CD4-positive, alpha-beta T cell treated with Interleukin-15 for 4 hours (primary cell): ENCODE results near the gene ANKRD65.
"Not testable (repeated sequence)": the region's sequence is repeated elsewhere in the genome, so short reads cannot be mapped to it uniquely, and the experiment has no call there.

Source experiments
- DNase-seq: peaks from one replicate; pipeline ENCODE4 v3.0.0-alpha.2; 2020; ENCODE audit warnings: low spot score

The ANKRD65 gene

GRCh38 chr1:1393428-1393827 lies 27.6 kb downstream of the ANKRD65 start:
- no peak for DNase-seq

- DNase-seq: no peak
Observed at GRCh38 chr1:1393014-1393413, 28.1 kb downstream of the ANKRD65 start.

GRCh38 chr1:1391225-1391624 lies 29.9 kb downstream of the ANKRD65 start:
- no peak for DNase-seq

DNA sequence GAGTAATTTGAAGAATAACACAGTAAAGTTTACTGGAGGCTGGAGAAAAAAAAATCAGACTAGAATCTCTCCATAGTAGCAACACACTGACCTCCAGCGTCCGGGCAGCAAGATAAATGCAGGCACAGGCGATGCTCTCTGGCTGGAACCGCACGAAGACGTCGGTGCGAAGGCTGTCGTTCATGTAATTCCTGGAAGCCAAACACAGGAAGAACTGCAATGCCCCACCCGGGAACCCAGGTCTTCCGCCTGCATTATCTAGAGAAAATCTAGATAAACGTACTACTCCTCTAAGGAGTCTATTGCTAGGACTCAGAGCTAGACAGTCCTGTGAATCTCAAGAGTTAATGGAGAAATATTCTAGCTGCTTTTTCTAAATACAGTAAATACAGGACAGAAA lies 30.4 kb downstream of the ANKRD65 start:
- DNase-seq: no peak

DNA sequence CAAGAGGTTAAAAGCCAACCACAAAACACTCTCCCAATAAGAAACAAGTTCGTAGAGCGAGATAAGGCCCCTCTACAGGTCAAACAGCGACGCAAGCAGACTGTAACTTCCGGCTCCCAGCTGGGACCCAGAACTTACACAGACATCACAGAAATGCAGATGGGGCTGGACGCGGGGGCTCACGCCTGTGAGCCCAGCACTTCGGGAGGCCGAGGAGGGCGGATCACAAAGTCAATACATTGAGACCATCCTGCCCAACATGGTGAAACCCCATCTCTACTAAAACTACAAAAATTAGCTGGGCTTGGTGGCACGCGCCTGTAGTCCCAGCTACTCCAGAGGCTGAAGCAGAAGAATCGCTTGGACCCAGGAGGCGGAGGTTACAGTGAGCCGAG lies 33.0 kb downstream of the ANKRD65 start:
- DNase-seq: no peak

- DNase-seq: no peak
Observed at GRCh38 chr1:1387098-1388077, 33.7 kb downstream of the ANKRD65 start.

DNA sequence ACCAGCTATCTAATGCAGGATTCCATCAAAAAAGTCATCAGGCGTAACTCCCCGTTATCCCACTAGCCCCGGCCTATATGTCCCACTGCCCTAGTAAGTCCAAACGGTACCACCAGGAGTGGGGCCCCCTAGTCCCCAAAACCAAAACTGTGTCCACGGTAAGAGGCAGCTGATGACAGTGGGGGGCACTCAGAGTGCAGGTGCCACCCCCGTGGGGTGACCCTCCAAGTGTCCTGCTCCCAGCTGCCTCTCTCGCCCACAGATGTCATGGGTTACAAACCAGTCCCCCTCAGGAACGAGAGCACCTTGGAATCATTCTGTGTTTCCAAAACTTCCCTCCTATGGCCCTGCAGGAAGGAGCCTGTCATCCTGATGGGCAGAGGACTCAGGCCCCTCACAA lies 35.1 kb downstream of the ANKRD65 start:
- DNase-seq: no peak

- DNase-seq: not testable (repeated sequence)
Observed at GRCh38 chr1:1385339-1385738, 35.7 kb downstream of the ANKRD65 start.

DNA sequence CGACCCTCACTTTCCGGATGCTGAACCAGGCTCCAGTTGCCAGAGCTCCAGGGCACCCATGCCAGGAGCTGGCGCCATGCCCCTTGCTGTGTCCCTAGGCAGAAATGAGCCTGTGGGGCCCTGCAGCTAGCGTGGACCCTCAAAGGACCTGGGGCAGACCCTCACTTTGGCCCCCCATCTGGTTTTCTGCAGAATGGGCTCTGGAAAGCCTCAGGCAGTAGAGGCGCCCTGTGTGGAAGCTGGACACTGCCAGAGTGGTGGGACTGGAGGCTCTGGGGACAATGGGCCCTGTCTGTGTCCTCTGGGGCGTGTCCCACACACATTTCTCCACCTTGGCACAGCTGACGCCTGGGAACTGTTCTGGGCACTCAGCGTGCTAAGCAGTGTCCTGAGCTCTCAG lies 39.8 kb downstream of the ANKRD65 start:
- DNase-seq: no peak

- no peak for DNase-seq
Observed at GRCh38 chr1:1380860-1381259, 40.2 kb downstream of the ANKRD65 start.

- no peak for DNase-seq
Observed at GRCh38 chr1:1377540-1378205, 43.4 kb downstream of the ANKRD65 start.

DNA sequence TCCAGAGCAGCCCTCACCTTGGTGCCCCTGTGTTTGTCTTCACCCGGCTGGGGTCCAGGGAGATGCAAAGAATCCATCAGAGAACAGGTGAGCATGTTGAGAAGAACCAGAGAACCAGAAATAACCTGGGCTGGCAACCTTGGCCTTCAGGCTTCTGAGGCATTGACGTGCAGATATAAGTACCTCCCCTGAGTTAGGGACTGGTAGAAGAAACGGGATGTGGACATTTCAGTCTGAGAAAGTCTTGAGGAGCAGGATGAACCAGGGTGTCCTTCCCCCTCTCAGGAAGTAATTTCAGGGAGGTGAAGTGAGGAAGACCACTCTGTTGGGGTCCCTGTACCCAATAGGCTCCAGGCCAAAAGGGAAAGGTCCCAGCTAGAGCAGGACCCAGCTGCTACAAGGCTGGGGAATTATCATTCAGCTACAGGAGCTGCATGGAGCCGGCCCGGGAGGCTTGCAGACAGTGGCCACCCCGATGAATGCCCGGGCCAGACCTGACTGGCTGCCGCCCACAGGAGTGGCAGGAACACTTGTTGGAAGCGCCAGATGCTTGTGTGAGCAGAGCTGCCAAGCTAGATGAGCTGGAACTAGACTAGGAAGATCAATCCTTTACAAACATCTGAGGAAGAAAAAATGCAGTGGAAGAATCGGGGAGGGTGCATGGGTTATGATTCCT lies 44.4 kb downstream of the ANKRD65 start:
- DNase-seq: no peak

DNA sequence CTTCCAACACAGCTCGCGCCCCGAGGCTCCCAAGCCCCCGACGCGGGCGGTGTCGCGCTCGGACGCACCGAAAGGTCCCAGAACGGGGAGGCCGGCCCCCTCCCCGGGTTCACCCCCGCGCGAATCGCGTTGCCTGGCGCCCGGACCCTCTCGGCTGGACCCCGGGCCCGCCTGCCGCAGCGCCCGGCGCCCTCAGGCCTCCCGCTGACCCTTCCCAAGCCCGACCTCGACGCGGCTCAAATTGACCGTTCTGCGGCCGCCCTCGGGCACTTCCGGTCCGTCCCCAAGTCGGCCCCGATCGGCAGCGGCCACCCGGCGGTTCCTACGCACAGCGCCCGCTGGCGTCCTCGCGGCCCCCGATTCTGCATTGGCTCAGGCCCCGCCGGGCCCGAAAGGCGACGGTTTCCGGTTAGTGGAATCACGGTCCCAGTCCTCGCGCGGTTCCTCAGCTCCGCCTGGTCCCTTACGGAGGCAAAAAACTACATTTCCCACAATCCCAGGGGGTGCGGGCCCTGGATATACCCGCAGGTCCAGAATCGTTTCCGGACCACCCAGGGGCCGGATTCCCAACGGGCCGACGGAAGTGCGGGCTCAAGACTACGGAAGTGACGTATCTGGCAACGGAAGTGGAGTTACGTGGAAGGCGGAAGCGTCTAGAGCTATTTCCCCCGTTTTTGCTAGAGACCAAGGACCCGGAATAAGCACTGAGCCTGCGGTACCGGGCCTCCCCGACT lies 46.0 kb downstream of the ANKRD65 start, which contains the start of gene AURKAIP1:
TSS of gene AURKAIP1 (minus strand) at position 279 of the 734 bp plus-strand sequence. CDS start 451 bp downstream, outside the sequence.
- peak; percentile 99 for DNase-seq

DNA sequence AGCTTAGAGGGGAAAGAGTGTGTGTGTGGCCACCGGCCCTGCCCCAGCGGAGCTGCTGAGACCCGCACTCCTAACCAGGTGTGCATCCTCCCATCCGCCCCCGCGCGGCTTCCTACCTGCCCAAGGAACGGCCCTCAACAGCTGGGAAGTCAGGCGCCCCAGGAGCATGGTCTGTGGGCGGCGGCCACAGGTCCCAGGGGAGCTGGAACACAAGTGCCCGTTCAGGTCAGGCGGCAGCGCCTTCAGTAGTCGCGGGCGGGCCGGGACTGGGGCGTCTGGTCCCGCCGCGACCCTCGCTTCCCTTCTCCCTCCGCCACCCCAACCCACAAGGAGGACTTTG lies 46.5 kb downstream of the ANKRD65 start:
- DNase-seq: no peak

GRCh38 chr1:1373815-1374588 lies 47.1 kb downstream of the ANKRD65 start:
- DNase-seq: no peak

DNA sequence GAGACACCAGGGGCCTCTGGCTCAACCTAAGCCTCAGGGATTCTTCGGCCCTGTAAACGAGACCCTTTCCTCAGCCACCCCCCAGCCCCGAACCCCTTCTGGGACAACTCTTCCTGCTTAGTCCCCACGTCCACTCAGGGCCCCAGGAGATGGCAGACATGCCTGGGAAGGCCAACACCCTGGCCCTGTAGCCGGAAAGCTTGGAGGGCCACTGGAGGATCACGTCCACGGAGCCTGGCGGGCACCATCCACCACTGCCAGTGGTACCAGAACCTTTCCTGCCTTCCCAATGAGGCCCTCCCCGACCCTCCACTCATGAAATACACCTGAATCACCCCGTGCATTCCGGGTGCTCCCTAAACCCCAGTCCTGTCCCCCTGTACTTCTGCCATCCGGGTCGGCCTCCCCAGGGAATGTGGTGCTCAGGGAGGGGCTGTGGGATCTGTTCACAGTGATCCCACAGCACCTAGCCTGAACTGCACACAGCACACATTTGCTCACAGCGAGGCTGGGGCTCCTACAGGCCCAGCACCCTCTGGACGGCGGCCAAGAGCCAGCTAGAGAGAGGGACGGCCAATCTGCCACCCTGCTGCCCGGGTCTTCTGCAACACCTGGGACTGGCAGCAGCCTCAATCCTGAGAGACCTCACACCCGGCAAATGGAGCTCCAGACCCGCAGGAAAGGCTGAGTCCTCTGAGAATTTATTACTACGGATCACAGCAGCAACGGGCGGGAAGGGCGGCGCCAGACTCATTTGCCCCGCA lies 47.8 kb downstream of the ANKRD65 start:
- DNase-seq: no peak

- DNase-seq: peak; percentile 75
Observed at GRCh38 chr1:1371746-1372711, 49.0 kb downstream of the ANKRD65 start.

DNA sequence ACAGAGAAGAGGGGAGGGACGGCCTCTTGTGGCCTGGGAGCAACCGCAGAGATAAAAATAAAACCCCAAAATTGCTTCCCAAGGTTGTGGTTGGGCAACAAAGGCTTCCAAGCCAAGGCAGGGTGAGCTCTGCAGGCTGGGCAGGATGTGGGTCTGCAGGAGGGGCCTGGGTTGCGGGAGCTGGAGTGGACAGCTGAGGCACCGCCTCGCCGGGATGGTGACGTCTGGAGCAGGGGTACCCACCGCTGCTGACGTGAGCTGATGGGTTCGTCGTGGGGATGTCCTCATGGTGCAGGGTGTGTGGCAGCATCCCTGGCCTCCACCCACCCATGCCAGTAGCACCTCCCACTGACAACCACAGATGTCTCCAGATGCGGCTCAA lies 49.7 kb downstream of the ANKRD65 start:
- DNase-seq: peak; percentile 39

DNA sequence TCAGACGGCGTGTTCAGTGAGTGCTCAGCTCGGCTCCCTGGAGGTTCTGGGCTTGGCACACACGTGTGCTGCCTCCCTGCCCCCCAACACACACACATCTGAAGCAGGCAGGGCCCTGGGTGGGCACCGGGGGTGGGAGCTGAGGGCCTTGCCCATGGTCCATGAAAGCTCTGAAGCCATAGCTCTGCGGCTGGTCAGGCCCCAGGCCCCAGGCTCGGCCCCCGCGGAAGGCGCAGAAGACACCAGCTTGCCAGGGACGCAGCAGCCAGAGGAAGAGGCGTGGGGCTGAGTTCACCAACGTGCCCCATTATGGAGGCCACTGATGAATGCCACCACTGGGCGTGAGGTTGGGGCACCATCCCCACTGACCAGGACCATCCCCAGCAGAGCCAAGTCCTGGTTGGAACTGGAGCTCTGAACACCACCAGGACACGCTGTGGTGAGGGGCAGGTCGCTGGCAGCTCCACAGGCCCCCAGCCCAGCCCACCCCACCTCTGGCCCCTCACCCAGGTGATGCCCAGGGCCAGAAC lies 50.2 kb downstream of the ANKRD65 start:
- DNase-seq: no peak
